ENCODE data around the gene DUOX1.

DNA sequence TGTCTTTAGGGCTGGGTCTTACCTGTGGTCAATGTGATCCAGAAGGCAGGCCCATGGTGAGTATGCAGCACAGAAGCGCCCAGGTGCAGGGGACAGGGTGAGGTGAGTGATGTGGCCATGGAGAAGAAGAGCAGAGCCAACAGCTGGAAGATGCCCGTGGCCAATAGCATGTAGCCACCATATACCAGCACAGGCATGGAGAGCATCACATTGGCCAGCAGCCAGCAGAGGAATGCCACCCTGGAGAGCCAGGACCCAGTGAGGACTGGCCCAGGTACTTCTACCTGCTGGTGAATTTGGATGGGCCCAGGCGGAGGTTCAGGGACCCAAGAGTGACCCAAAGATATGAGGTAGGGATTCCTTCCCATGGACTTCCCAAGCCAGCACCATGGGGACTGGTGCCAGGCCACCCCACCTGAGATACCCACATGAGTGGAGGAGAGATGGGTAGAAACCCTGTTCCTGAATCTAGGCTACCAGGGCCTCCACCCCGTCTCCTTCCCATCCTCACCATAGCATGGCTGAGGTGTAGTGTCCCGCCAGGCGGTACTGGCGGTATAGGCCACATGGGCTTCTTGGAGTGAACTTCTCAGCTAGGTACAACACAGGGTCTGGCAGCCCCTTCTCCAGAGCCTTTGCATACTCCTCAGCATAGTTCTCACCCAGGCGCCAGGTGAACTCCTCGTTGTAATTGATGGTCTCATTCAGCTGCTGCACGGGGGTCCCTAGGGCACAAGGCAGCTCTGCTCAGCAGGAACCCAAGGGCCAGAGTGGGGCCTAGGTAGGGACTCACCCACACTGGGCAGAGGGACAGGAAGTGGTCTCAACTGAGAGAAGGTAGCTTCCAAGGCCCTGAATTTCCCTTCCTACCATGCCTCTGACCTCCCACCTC is 9.5 kb upstream of the DUOX1 start:
- TF ChIP-seq, protein P1, sequence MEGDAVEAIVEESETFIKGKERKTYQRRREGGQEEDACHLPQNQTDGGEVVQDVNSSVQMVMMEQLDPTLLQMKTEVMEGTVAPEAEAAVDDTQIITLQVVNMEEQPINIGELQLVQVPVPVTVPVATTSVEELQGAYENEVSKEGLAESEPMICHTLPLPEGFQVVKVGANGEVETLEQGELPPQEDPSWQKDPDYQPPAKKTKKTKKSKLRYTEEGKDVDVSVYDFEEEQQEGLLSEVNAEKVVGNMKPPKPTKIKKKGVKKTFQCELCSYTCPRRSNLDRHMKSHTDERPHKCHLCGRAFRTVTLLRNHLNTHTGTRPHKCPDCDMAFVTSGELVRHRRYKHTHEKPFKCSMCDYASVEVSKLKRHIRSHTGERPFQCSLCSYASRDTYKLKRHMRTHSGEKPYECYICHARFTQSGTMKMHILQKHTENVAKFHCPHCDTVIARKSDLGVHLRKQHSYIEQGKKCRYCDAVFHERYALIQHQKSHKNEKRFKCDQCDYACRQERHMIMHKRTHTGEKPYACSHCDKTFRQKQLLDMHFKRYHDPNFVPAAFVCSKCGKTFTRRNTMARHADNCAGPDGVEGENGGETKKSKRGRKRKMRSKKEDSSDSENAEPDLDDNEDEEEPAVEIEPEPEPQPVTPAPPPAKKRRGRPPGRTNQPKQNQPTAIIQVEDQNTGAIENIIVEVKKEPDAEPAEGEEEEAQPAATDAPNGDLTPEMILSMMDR (IDR thresholded peaks at IDR 0.05), result no peak
- TF ChIP-seq POLR2A (IDR thresholded peaks at IDR 0.05), result no peak

Measured in adrenal gland (tissue), 5 donors.